ENCODE results near the gene S100A5.
A peak's percentile ranks its signal among the peaks of the same experiment; 100 is the strongest.

Gene S100A5

DNA sequence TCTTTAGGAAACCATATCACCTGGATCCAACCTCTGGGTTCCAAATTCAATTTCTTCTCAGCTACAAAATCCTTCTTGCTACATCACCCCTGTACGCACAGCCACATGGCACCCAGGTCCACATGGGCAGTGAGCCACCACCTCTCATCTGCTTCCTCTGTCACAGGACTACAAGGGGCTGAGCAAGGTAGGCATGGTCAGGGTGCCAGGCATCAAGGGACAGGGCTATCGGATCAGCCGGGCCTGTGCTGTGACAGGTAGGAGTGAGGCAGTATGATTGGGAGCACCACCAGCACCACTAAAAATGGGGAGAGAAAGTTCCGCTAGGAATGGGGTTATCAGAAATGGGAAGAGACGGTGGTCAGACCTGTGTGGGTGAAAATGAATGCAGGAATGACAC, 34.3 kb downstream of the S100A5 start (continued):
- TF ChIP-seq ZNF121 (tag by site-specific recombination; IDR thresholded peaks at IDR 0.05), result no peak
- TF ChIP-seq ZNF596 (tag by site-specific recombination; IDR thresholded peaks at IDR 0.05), result no peak
- TF ChIP-seq GFI1B (tag by site-specific recombination; IDR thresholded peaks at IDR 0.05), result no peak
- TF ChIP-seq ZNF184 (tag by site-specific recombination; IDR thresholded peaks at IDR 0.05), result no peak
- TF ChIP-seq ZNF239 (tag by site-specific recombination; IDR thresholded peaks at IDR 0.05), result no peak
- TF ChIP-seq ZNF837 (tag by site-specific recombination; IDR thresholded peaks at IDR 0.05), result no peak
- TF ChIP-seq ZNF426 (tag by site-specific recombination; IDR thresholded peaks at IDR 0.05), result no peak
- TF ChIP-seq ZNF157 (tag by site-specific recombination; IDR thresholded peaks at IDR 0.05), result no peak

DNA sequence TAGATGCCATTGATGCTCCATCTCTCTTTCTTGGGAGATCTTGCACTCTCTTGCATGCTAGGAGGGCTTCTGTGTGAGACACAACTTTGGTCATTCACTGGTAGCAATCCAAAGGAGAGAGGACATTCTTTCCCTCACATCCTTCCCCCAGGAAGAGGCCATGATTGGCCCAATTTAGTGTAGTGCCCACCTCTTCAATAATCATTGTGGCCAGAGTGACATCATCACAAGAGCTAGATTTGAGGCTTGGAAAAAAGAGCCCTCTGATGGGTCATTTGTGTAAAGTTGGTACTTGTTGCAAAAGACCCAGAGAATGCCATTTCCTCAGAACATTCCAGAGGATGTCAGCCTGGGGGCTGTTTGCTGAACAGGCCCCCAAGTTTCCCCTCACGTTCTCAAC, 35.2 kb downstream of the S100A5 start:
- no peak overlapping the region for H3K4me3 ChIP-seq (ENCODE audit: low read depth, low read length)
- no peaks in the 10 kb centered on the region for H3K36me3 ChIP-seq (ENCODE audit: control insufficient read depth in 2 of 2, insufficient read depth in 1 of 2, low read length in 2 of 2)
- TF ChIP-seq KLF1 (tag by site-specific recombination; IDR thresholded peaks at IDR 0.05), result no peak
- no peak for TF ChIP-seq ZBTB21 (tag by site-specific recombination; IDR thresholded peaks at IDR 0.05)
- no peak for TF ChIP-seq KLF10 (tag by site-specific recombination; IDR thresholded peaks at IDR 0.05)
- TF ChIP-seq ZNF549 (tag by site-specific recombination; IDR thresholded peaks at IDR 0.05), result no peak
- TF ChIP-seq YY2 (tag by site-specific recombination; IDR thresholded peaks at IDR 0.05), result no peak
- peak; percentile 10; the same call in 1 of the 2 replicates for TF ChIP-seq SP2 (tag by site-specific recombination; IDR thresholded peaks at IDR 0.05)
- TF ChIP-seq ZBTB48 (tag by site-specific recombination; IDR thresholded peaks at IDR 0.05), result no peak
- TF ChIP-seq SETDB1 (IDR thresholded peaks at IDR 0.05; ENCODE audit: insufficient read length, low read length), result no peak
- no peak for TF ChIP-seq ZNF791 (tag by site-specific recombination; IDR thresholded peaks at IDR 0.05)
- no peak for TF ChIP-seq ZNF138 (tag by site-specific recombination; IDR thresholded peaks at IDR 0.05; ENCODE audit: borderline replicate concordance)
- TF ChIP-seq WT1 (tag by site-specific recombination; IDR thresholded peaks at IDR 0.05), result no peak
- TF ChIP-seq TCF7L2 (IDR thresholded peaks at IDR 0.05; ENCODE audit: borderline replicate concordance, low read depth, low read length), result no peak
- TF ChIP-seq, protein P1, sequence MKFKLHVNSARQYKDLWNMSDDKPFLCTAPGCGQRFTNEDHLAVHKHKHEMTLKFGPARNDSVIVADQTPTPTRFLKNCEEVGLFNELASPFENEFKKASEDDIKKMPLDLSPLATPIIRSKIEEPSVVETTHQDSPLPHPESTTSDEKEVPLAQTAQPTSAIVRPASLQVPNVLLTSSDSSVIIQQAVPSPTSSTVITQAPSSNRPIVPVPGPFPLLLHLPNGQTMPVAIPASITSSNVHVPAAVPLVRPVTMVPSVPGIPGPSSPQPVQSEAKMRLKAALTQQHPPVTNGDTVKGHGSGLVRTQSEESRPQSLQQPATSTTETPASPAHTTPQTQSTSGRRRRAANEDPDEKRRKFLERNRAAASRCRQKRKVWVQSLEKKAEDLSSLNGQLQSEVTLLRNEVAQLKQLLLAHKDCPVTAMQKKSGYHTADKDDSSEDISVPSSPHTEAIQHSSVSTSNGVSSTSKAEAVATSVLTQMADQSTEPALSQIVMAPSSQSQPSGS (tag by site-specific recombination; IDR thresholded peaks at IDR 0.05; ENCODE audit: low read depth), result 0 out of 2 replicates have a peak, but pooled peaks have one; percentile 31
- TF ChIP-seq SCRT1 (tag by site-specific recombination; IDR thresholded peaks at IDR 0.05; ENCODE audit: borderline replicate concordance), result no peak
- no peak for TF ChIP-seq ZNF184 (tag by site-specific recombination; IDR thresholded peaks at IDR 0.05)
- ChIA-PET CTCF (interaction anchor here (0.6 to 7.1 kb wide), 4 partner anchors 11 to 167 kb away, joined by 3 to 148 read pairs (median 20); partner anchors contain the start of gene S100A13), POLR2A (interaction anchor here (1.2 kb wide), 1 partner anchor 485 kb away, joined by 4 read pairs; the partner anchor contains the start of gene RPS27)
- H3K27ac ChIP-seq (ENCODE audit: extremely low read depth, low read depth, low read length), result no peak overlapping the region
- no peaks in the 10 kb centered on the region for H3K4me1 ChIP-seq (ENCODE audit: control insufficient read depth, insufficient read depth, low read length)
- no peaks in the 10 kb centered on the region for H3K9me3 ChIP-seq (ENCODE audit: control insufficient read depth, insufficient read depth, low read depth, low read length)

DNA sequence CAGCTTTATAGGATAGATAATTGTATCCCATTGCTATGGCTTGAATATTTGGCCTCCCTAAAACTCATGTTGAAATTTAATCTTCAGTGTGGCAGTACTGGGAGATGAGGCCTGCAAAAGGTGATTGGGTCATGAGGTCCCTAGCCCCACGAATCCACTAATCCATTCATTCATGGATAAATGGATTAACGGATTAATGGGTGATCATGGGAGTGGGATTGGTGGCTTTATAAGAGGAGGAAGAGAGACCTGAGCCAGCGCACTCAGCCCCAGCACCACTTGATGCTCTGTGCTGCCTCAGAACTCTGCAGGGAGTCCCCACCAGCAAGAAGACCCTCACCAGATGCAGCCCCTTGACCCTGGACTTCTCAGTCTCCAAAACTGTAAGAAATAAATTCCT, 37.0 kb downstream of the S100A5 start:
- no peak overlapping the region for H3K4me3 ChIP-seq (ENCODE audit: low read depth, low read length)
- no peak overlapping the region for H3K27ac ChIP-seq (ENCODE audit: extremely low read depth, low read depth, low read length)
- POLR2A ChIA-PET, result no interaction called here
- CTCF ChIA-PET, result interaction anchor here (2.1 kb wide), 1 partner anchor 9 kb away, joined by 13 read pairs; no protein-coding TSS in a partner anchor
- no peaks in the 10 kb centered on the region for H3K9me3 ChIP-seq (ENCODE audit: control insufficient read depth, insufficient read depth, low read depth, low read length)
- H3K36me3 ChIP-seq (ENCODE audit: control insufficient read depth in 2 of 2, insufficient read depth in 1 of 2, low read length in 2 of 2), result no peaks in the 10 kb centered on the region
- TF ChIP-seq YY1 (tag by site-specific recombination; IDR thresholded peaks at IDR 0.05), result no peak
- TF ChIP-seq SALL2 (tag by site-specific recombination; IDR thresholded peaks at IDR 0.05; ENCODE audit: borderline replicate concordance), result no peak
- no peak for TF ChIP-seq ZNF433 (tag by site-specific recombination; IDR thresholded peaks at IDR 0.05; ENCODE audit: low read depth)
- no peak for TF ChIP-seq ZNF266 (tag by site-specific recombination; IDR thresholded peaks at IDR 0.05; ENCODE audit: low read depth)
- TF ChIP-seq, protein P1 (tag by site-specific recombination; IDR thresholded peaks at IDR 0.05; ENCODE audit: low read depth), result no peak
- TF ChIP-seq, protein P2, sequence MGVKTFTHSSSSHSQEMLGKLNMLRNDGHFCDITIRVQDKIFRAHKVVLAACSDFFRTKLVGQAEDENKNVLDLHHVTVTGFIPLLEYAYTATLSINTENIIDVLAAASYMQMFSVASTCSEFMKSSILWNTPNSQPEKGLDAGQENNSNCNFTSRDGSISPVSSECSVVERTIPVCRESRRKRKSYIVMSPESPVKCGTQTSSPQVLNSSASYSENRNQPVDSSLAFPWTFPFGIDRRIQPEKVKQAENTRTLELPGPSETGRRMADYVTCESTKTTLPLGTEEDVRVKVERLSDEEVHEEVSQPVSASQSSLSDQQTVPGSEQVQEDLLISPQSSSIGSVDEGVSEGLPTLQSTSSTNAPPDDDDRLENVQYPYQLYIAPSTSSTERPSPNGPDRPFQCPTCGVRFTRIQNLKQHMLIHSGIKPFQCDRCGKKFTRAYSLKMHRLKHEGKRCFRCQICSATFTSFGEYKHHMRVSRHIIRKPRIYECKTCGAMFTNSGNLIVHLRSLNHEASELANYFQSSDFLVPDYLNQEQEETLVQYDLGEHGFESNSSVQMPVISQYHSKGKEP (tag by site-specific recombination; IDR thresholded peaks at IDR 0.05), result no peak
- H3K4me1 ChIP-seq (ENCODE audit: control insufficient read depth, insufficient read depth, low read length), result no peaks in the 10 kb centered on the region
